ENCODE measurements around the gene LRBA.

DNA sequence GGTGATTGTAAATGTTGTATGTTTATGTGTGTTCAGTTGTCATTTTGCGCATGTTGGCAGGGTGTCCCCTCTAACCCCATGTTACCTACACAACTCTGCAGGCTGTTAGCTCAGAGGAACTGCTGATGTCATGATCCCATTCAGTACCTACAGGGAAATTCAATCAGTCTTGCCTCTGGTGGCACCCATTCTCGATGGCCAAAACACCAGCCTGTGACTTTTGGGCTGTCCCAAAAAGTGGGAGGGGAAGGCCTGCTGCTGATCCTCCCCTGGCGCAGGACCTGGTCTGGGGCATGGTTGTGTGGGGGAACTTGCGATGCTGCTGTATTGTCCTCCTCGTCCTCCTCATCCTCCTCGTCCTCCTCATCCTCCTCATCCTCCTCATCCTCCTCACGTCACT lies 762.3 kb downstream of the LRBA start:
- no peak for TF ChIP-seq TAF1 (IDR thresholded peaks at IDR 0.05; ENCODE audit: low read depth, low read length)
- no peak for TF ChIP-seq POLR2AphosphoS5 (IDR thresholded peaks at IDR 0.05; ENCODE audit: low read depth, low read length)
- no peak for TF ChIP-seq POLR2A (IDR thresholded peaks at IDR 0.05; ENCODE audit: low read depth, low read length)

Measured in GM12891 (cell line).